Common myeloid progenitor, CD34-positive (primary cell): Measurements from ENCODE around the gene PHOSPHO1.
A peak's percentile ranks its signal among the peaks of the same experiment; 100 is the strongest.

Source experiments
- CTCF ChIA-PET: fragments of 350-600 bp; sonication (Branson Sonifier 250); formaldehyde crosslinking; loops from one replicate; lab custom pipeline; 2021; ENCODE audit warnings: antibody characterized with exemption; lab: Charles Lee
- POLR2A ChIA-PET: fragments of 350-600 bp; sonication (Branson Sonifier 250); formaldehyde crosslinking; loops from one replicate; lab custom pipeline; 2021; ENCODE audit warnings: antibody characterized with exemption; lab: Charles Lee
- DNase-seq, 3 donors: peaks; one replicate each; pipeline versions ENCODE4 v3.0.0 to v3.0.0-alpha.2; 2013
- H3K27ac ChIP-seq, 2 experiments: 1 replicate in 1 of 2; 2 replicates in 1 of 2; pipeline ENCODE4 v1.7.0; 2013; ENCODE audit warnings: inconsistent platforms in 2 of 2, low read length in 2 of 2, mild to moderate bottlenecking in 2 of 2, low read depth in 1 of 2, moderate library complexity in 1 of 2; ENCODE audit not compliant: severe bottlenecking in 2 of 2, insufficient read depth in 1 of 2, poor library complexity in 1 of 2
- H3K27me3 ChIP-seq, 5 experiments: replicated peaks in 2 of 5; 1 replicate in 3 of 5; 2 replicates in 2 of 5; pipeline versions ENCODE4 v1.6.1 to v1.7.0; 2013; ENCODE audit warnings: low read length in 4 of 5, mild to moderate bottlenecking in 2 of 5, moderate library complexity in 2 of 5, inconsistent platforms in 1 of 5; ENCODE audit not compliant: insufficient read depth in 5 of 5, control insufficient read depth in 4 of 5
- H3K36me3 ChIP-seq, 4 experiments: 1 replicate in 2 of 4; 2 replicates in 2 of 4; pipeline versions ENCODE4 v1.6.1 to v1.7.0; 2013; ENCODE audit warnings: low read length in 3 of 4, control low read depth in 1 of 4, mild to moderate bottlenecking in 1 of 4; ENCODE audit not compliant: control insufficient read depth in 4 of 4, insufficient read depth in 4 of 4
- H3K4me1 ChIP-seq, 4 experiments: 1 replicate in 3 of 4; 2 replicates in 1 of 4; pipeline versions ENCODE4 v1.6.1 to v1.7.1; 2013; ENCODE audit warnings: low read length in 3 of 4, mild to moderate bottlenecking in 3 of 4, control low read depth in 1 of 4, inconsistent platforms in 1 of 4, moderate library complexity in 1 of 4; ENCODE audit not compliant: control insufficient read depth in 4 of 4, insufficient read depth in 4 of 4; ENCODE audit errors: control extremely low read depth in 1 of 4
- H3K4me3 ChIP-seq, 7 experiments: 1 replicate in 4 of 7; 2 replicates in 3 of 7; pipeline versions ENCODE4 v1.5.1 to v1.7.0; 2013; ENCODE audit warnings: mild to moderate bottlenecking in 7 of 7, low read length in 6 of 7, moderate library complexity in 6 of 7, inconsistent platforms in 2 of 7, low read depth in 2 of 7, control low read depth in 1 of 7; ENCODE audit not compliant: insufficient read depth in 4 of 7, control insufficient read depth in 1 of 7; ENCODE audit errors: extremely low read depth in 1 of 7
- H3K9me3 ChIP-seq, 5 experiments: 1 replicate in 4 of 5; 2 replicates in 1 of 5; pipeline versions ENCODE4 v1.6.1 to v1.7.1; 2013; ENCODE audit warnings: low read length in 4 of 5, mild to moderate bottlenecking in 2 of 5, inconsistent platforms in 1 of 5, low read depth in 1 of 5, moderate library complexity in 1 of 5; ENCODE audit not compliant: control insufficient read depth in 4 of 5, insufficient read depth in 2 of 5; ENCODE audit errors: control extremely low read depth in 1 of 5
- WGBS: methylation state at CpG from one replicate; pipeline ENCODE4 v1.1.5; 2013; ENCODE audit not compliant: insufficient coverage; 5-methylcytosine and 5-hydroxymethylcytosine counted together

PHOSPHO1 gene

GRCh38 chr17:49235896-49236295 lies 5.3 kb upstream of the PHOSPHO1 start:
- H3K27ac ChIP-seq = no peak overlapping the region
- H3K9me3 ChIP-seq = no peaks in the 10 kb centered on the region
- no peaks in the 10 kb centered on the region for H3K36me3 ChIP-seq
- POLR2A ChIA-PET = no interaction called here
- 92% methylated on average over 2 of the region's 4 CpGs for WGBS
- no peak overlapping the region for H3K4me3 ChIP-seq
- peaks cover 0 to 10% (median 5%) of the 10 kb centered on the region in 4 experiments for H3K4me1 ChIP-seq
- CTCF ChIA-PET = interaction anchor here (0.6 to 2.0 kb wide), 4 partner anchors 9 to 24 kb away, joined by 3 to 13 read pairs (median 4); no protein-coding TSS in a partner anchor
- H3K27me3 ChIP-seq = peaks cover 0 to 17% (median 3%) of the 10 kb centered on the region in 5 experiments
- no peak for DNase-seq

GRCh38 chr17:49234509-49235080 lies 4.0 kb upstream of the PHOSPHO1 start:
- 100% methylated on average over 2 of the region's 5 CpGs for WGBS
- CTCF ChIA-PET = interaction anchor here (1.2 kb wide), 1 partner anchor 26 kb away, joined by 3 read pairs; no protein-coding TSS in a partner anchor

GRCh38 chr17:49231563-49231894 lies 942 bp upstream of the PHOSPHO1 start:
- no peak for DNase-seq
- POLR2A ChIA-PET = no interaction called here
- no peak overlapping the region for H3K27ac ChIP-seq
- H3K27me3 ChIP-seq = peaks cover 0 to 53% (median 9%) of the 10 kb centered on the region in 5 experiments
- no peaks in the 10 kb centered on the region for H3K9me3 ChIP-seq
- 92% methylated on average over 4 of the region's 7 CpGs for WGBS
- H3K4me1 ChIP-seq = peaks cover 0 to 19% (median 15%) of the 10 kb centered on the region in 4 experiments
- CTCF ChIA-PET = interaction anchor here (1.0 to 1.2 kb wide), 3 partner anchors 39 to 61 kb away, joined by 3 to 4 read pairs (median 3); no protein-coding TSS in a partner anchor
- H3K4me3 ChIP-seq = peak overlapping the region in 1 of 7 experiments; percentile 63
- H3K36me3 ChIP-seq = no peaks in the 10 kb centered on the region

More at GRCh38 chr17:49234509-49235080, 4.0 kb upstream of the PHOSPHO1 start:
- POLR2A ChIA-PET = no interaction called here
- no peaks in the 10 kb centered on the region for H3K9me3 ChIP-seq
- H3K27ac ChIP-seq = no peak overlapping the region
- H3K4me1 ChIP-seq = peaks cover 0 to 19% (median 15%) of the 10 kb centered on the region in 4 experiments
- DNase-seq = no peak
- H3K36me3 ChIP-seq = no peaks in the 10 kb centered on the region
- peaks cover 0 to 29% (median 5%) of the 10 kb centered on the region in 5 experiments for H3K27me3 ChIP-seq
- H3K4me3 ChIP-seq = no peak overlapping the region

- peak in 1 of 3 donors; percentile 15 for DNase-seq
- H3K36me3 ChIP-seq = no peaks in the 10 kb centered on the region
- peak overlapping the region in 6 of 7 experiments; percentile 46 to 76 (median 68) for H3K4me3 ChIP-seq
- no peaks in the 10 kb centered on the region for H3K9me3 ChIP-seq
- H3K27ac ChIP-seq = no peak overlapping the region
- H3K4me1 ChIP-seq = peaks cover 0 to 16% (median 14%) of the 10 kb centered on the region in 4 experiments
- WGBS = 15% methylated on average over 21 of the region's 36 CpGs
- ChIA-PET CTCF (interaction anchor here (1.1 to 7.2 kb wide), 5 partner anchors 11 to 59 kb away, joined by 3 to 90 read pairs (median 11); no protein-coding TSS in a partner anchor), POLR2A (no interaction called here)
- H3K27me3 ChIP-seq = peaks cover 0 to 68% (median 15%) of the 10 kb centered on the region in 5 experiments
Measured at GRCh38 chr17:49229805-49230600, 584 bp downstream of the PHOSPHO1 start.

GRCh38 chr17:49229076-49229804 lies 1.3 kb downstream of the PHOSPHO1 start:
- CTCF ChIA-PET = interaction anchor here (1.4 to 7.2 kb wide), 7 partner anchors 11 to 68 kb away, joined by 3 to 90 read pairs (median 9); no protein-coding TSS in a partner anchor
- no peaks in the 10 kb centered on the region for H3K9me3 ChIP-seq
- POLR2A ChIA-PET = no interaction called here
- peak overlapping the region in 1 of 7 experiments; percentile 30 for H3K4me3 ChIP-seq
- 87% methylated on average over 3 of the region's 6 CpGs for WGBS
- H3K4me1 ChIP-seq = peaks cover 0 to 24% (median 21%) of the 10 kb centered on the region in 4 experiments
- H3K27me3 ChIP-seq = peaks cover 0 to 76% (median 20%) of the 10 kb centered on the region in 5 experiments
- no peak overlapping the region for H3K27ac ChIP-seq
- H3K36me3 ChIP-seq = no peaks in the 10 kb centered on the region
- no peak for DNase-seq

GRCh38 chr17:49227436-49228261 lies 2.9 kb downstream of the PHOSPHO1 start:
- ChIA-PET POLR2A (no interaction called here), CTCF (interaction anchor here (0.7 to 7.2 kb wide), 26 partner anchors 9 to 198 kb away, joined by 3 to 90 read pairs (median 5); no protein-coding TSS in a partner anchor)
- Histone ChIP-seq H3K4me1 (peaks cover 0 to 35% (median 35%) of the 10 kb centered on the region in 4 experiments), H3K27me3 (peaks cover 0 to 92% (median 20%) of the 10 kb centered on the region in 5 experiments), H3K27ac (no peak overlapping the region), H3K36me3 (peaks cover 0 to 5% (median 0%) of the 10 kb centered on the region in 4 experiments), H3K9me3 (no peaks in the 10 kb centered on the region), H3K4me3 (no peak overlapping the region)
- peak; percentile 59 to 78 (median 74) for DNase-seq
- WGBS = 29% methylated on average over 2 of the region's 5 CpGs
